CD14-positive monocyte (primary cell): ENCODE measurements around the gene DTYMK. TPM values are rescaled to one million over a fixed set of nuclear protein-coding genes. Genes with fewer than 3 reads are reported as not detected.

ENCODE experiments used
- DNase-seq, 3 donors: peaks; one replicate each; pipeline ENCODE4 v3.0.0-alpha.2; 2011 to 2022
- H2AFZ ChIP-seq: 2 replicates; pipeline ENCODE4 v1.6.0; 2012; ENCODE audit warnings: mild to moderate bottlenecking, low read depth, low read length, inconsistent platforms; ENCODE audit not compliant: insufficient read depth, poor library complexity, severe bottlenecking
- H3K27ac ChIP-seq, 2 donors: 1 replicate in 1 of 2; 2 replicates in 1 of 2; pipeline ENCODE4 v1.5.1; 2012 to 2013; ENCODE audit warnings: low read length in 2 of 2, control low read depth in 1 of 2, inconsistent platforms in 1 of 2, low read depth in 1 of 2, mild to moderate bottlenecking in 1 of 2
- H3K27me3 ChIP-seq, 2 donors: one replicate each; pipeline versions ENCODE4 v1.6.0 to v1.6.1; 2011 to 2013; ENCODE audit warnings: low read length in 2 of 2; ENCODE audit not compliant: control insufficient read depth in 2 of 2, insufficient read depth in 2 of 2
- H3K36me3 ChIP-seq, 2 donors: replicated peaks in 1 of 2; 1 replicate in 1 of 2; 2 replicates in 1 of 2; pipeline versions ENCODE4 v1.5.1 to v1.6.1; 2012 to 2013; ENCODE audit warnings: low read length in 2 of 2, control low read depth in 1 of 2, inconsistent platforms in 1 of 2, mild to moderate bottlenecking in 1 of 2; ENCODE audit not compliant: insufficient read depth in 2 of 2, control insufficient read depth in 1 of 2
- H3K4me1 ChIP-seq, 2 donors: 1 replicate in 1 of 2; 2 replicates in 1 of 2; pipeline versions ENCODE4 v1.5.1 to v1.6.1; 2012 to 2013; ENCODE audit warnings: low read length in 2 of 2, control low read depth in 1 of 2, inconsistent platforms in 1 of 2, mild to moderate bottlenecking in 1 of 2, moderate library complexity in 1 of 2; ENCODE audit not compliant: insufficient read depth in 2 of 2, control insufficient read depth in 1 of 2
- H3K4me2 ChIP-seq: replicated peaks from 2 replicates; pipeline ENCODE3; 2012; ENCODE audit warnings: low read length, moderate library complexity, mild to moderate bottlenecking; ENCODE audit not compliant: poor library complexity, severe bottlenecking; ENCODE audit errors: extremely low read depth
- H3K4me3 ChIP-seq, 3 experiments: fragments of 200-600 bp in 1 of 3; sonication (generic) in 1 of 3; replicated peaks in 1 of 3; 1 replicate in 2 of 3; 2 replicates in 1 of 3; pipeline ENCODE4 v1.5.1; 2011 to 2013; ENCODE audit warnings: low read length in 3 of 3, mild to moderate bottlenecking in 3 of 3, control low read depth in 2 of 3, low read depth in 2 of 3, inconsistent platforms in 1 of 3, moderate library complexity in 1 of 3
- H3K79me2 ChIP-seq: 2 replicates; pipeline ENCODE4 v1.6.0; 2012; ENCODE audit warnings: mild to moderate bottlenecking, control low read depth, inconsistent platforms, low read length, moderate library complexity; ENCODE audit not compliant: insufficient read depth
- H3K9ac ChIP-seq: 2 replicates; pipeline ENCODE4 v1.6.0; 2017; ENCODE audit warnings: low read length, mild to moderate bottlenecking; ENCODE audit not compliant: insufficient read depth, poor library complexity, severe bottlenecking
- H3K9me3 ChIP-seq, 2 donors: replicated peaks in 1 of 2; 1 replicate in 1 of 2; 2 replicates in 1 of 2; pipeline versions ENCODE4 v1.5.1 to v1.6.1; 2012 to 2013; ENCODE audit warnings: low read length in 2 of 2, control low read depth in 1 of 2; ENCODE audit not compliant: control insufficient read depth in 1 of 2, insufficient read depth in 1 of 2
- H4K20me1 ChIP-seq: 2 replicates; pipeline ENCODE4 v1.6.0; 2012; ENCODE audit warnings: mild to moderate bottlenecking, low read length, control low read depth, moderate library complexity; ENCODE audit not compliant: insufficient read depth
- H3K27ac Mint-ChIP-seq, 7 donors: one replicate each; pipeline ENCODE4 v1.8.0; 2020; ENCODE audit warnings: mild to moderate bottlenecking in 7 of 7, mixed read lengths in 7 of 7, moderate library complexity in 6 of 7, inconsistent platforms in 2 of 7
- H3K27me3 Mint-ChIP-seq, 3 donors: one replicate each; pipeline ENCODE4 v1.8.0; 2021 to 2022; ENCODE audit warnings: low read depth in 3 of 3, mild to moderate bottlenecking in 3 of 3, mixed read lengths in 3 of 3, moderate library complexity in 3 of 3, inconsistent platforms in 1 of 3
- H3K36me3 Mint-ChIP-seq, 2 donors: one replicate each; pipeline ENCODE4 v1.8.0; 2020; ENCODE audit warnings: mixed read lengths in 2 of 2, inconsistent platforms in 1 of 2, mild to moderate bottlenecking in 1 of 2
- H3K4me1 Mint-ChIP-seq: one replicate; pipeline ENCODE4 v1.8.0; 2020; ENCODE audit warnings: mild to moderate bottlenecking, mixed read lengths
- H3K4me3 Mint-ChIP-seq, 2 donors: one replicate each; pipeline ENCODE4 v1.8.0; 2020; ENCODE audit warnings: mild to moderate bottlenecking in 2 of 2, mixed read lengths in 2 of 2, moderate library complexity in 1 of 2
- H3K9me3 Mint-ChIP-seq, 7 donors: one replicate each; pipeline ENCODE4 v1.8.0; 2020 to 2022; ENCODE audit warnings: mixed read lengths in 7 of 7, mild to moderate bottlenecking in 6 of 7, moderate library complexity in 6 of 7, inconsistent platforms in 2 of 7
- CTCF ChIP-seq: fragments of 200-600 bp; IDR thresholded peaks from one replicate; pipeline ENCODE4 v1.8.0; 2022; ENCODE audit warnings: antibody characterized with exemption, mild to moderate bottlenecking
- WGBS: methylation state at CpG from one replicate; pipeline ENCODE4 v1.1.5; 2013; ENCODE audit warnings: missing lambda C conversion rate; ENCODE audit not compliant: insufficient coverage; 5-methylcytosine and 5-hydroxymethylcytosine counted together
- intact Hi-C, 2 donors: fragments of 100-400 bp; cut with micrococcal nuclease; formaldehyde crosslinking; loops; one replicate each; pipeline versions ENCODE4 v1.15.0 to v1.15.1; 2023
- polyA plus RNA-seq, 3 donors: library from polyadenylated mRNA; depleted of rRNA in 1 of 3; unstranded in 2 of 3; stranded (reverse) in 1 of 3; fragments of 300-500 nt in 2 of 3; fragments of >200 nt in 1 of 3; fragmentation: Illumina TruSeq in 2 of 3; gene quantifications; 1 replicate in 2 of 3; 2 replicates in 1 of 3; pipeline ENCODE4 v1.2.3, GENCODE V29; 2012 to 2021

The DTYMK gene
- polyA plus RNA-seq, 3 donors: 13.0 to 23.5 (median 18.7) TPM

GRCh38 chr2:241636182-241637017, 50.2 kb downstream of the DTYMK start:
- under 1% methylated on average over 97 of the region's 97 CpGs for WGBS
- H3K27me3 Mint-ChIP-seq: peaks cover 0 to 2% (median 0%) of the 10 kb centered on the region in 3 donors

More at GRCh38 chr2:241636182-241637017, 50.2 kb downstream of the DTYMK start:
- Mint-ChIP-seq H3K4me3 (peak overlapping the region; percentile 78 to 80), H3K4me1 (peaks cover 45% of the 10 kb centered on the region), H3K9me3 (peaks cover 0 to 4% (median 0%) of the 10 kb centered on the region in 7 donors), H3K36me3 (peaks cover 32 to 43% of the 10 kb centered on the region in 2 donors), H3K27ac (peak overlapping the region in 5 of 7 donors; percentile 32 to 76 (median 45))
- intact Hi-C loops: loop anchor here (2.0 to 10.0 kb wide), 5 partner anchors 51 to 322 kb away; partner anchors contain the start of genes FARP2 (in 2 of the 2), DTYMK (in 1 of the 2), HDLBP (in 1 of the 2) and ING5 (in 1 of the 2)
- H3K27me3 ChIP-seq: no peaks in the 10 kb centered on the region
- no peak for TF ChIP-seq CTCF
- H3K4me1 ChIP-seq: peaks cover 23 to 31% of the 10 kb centered on the region in 2 donors
- peaks cover 22 to 32% of the 10 kb centered on the region in 2 donors for H3K36me3 ChIP-seq
- DNase-seq: peak in 2 of 3 donors; percentile 5 to 18
- peak overlapping the region in 1 of 2 donors; percentile 95 for H3K27ac ChIP-seq
- peak overlapping the region; percentile 86 for H3K4me2 ChIP-seq
- peaks cover 70% of the 10 kb centered on the region for H3K79me2 ChIP-seq
- H3K4me3 ChIP-seq: peak overlapping the region; percentile 46 to 96 (median 67)
- H2AFZ ChIP-seq: peak overlapping the region; percentile 83
- H4K20me1 ChIP-seq: peaks cover 40% of the 10 kb centered on the region
- no peaks in the 10 kb centered on the region for H3K9me3 ChIP-seq
- peak overlapping the region; percentile 81 for H3K9ac ChIP-seq
